HEK293 (cell line): ENCODE results near the gene IDI1.

ENCODE experiments used
- ZBTB48 ChIP-seq: fragments of 450-650 bp; formaldehyde crosslinking; IDR thresholded peaks from 2 replicates; pipeline ENCODE4 v1.5.1; 2016; ENCODE audit warnings: missing biosample characterization, missing genetic modification characterization
- ZNF830 ChIP-seq: fragments of 450-650 bp; IDR thresholded peaks from 2 replicates; pipeline ENCODE4 v1.5.0; 2018; ENCODE audit warnings: missing biosample characterization, missing genetic modification characterization, low read depth, mild to moderate bottlenecking, moderate library complexity
- TF ChIP-seq, protein P1 (sequence below): fragments of 450-650 bp; formaldehyde crosslinking; IDR thresholded peaks from 2 replicates; pipeline ENCODE4 v1.5.1; 2016; ENCODE audit warnings: missing biosample characterization, missing genetic modification characterization

- TF ChIP-seq, protein P1, sequence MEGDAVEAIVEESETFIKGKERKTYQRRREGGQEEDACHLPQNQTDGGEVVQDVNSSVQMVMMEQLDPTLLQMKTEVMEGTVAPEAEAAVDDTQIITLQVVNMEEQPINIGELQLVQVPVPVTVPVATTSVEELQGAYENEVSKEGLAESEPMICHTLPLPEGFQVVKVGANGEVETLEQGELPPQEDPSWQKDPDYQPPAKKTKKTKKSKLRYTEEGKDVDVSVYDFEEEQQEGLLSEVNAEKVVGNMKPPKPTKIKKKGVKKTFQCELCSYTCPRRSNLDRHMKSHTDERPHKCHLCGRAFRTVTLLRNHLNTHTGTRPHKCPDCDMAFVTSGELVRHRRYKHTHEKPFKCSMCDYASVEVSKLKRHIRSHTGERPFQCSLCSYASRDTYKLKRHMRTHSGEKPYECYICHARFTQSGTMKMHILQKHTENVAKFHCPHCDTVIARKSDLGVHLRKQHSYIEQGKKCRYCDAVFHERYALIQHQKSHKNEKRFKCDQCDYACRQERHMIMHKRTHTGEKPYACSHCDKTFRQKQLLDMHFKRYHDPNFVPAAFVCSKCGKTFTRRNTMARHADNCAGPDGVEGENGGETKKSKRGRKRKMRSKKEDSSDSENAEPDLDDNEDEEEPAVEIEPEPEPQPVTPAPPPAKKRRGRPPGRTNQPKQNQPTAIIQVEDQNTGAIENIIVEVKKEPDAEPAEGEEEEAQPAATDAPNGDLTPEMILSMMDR = no peak
- TF ChIP-seq ZNF830 (tag by site-specific recombination) (no peak), ZBTB48 (no peak)
Observed at GRCh38 chr10:1026578-1026977, 22.3 kb downstream of the IDI1 start.
